SK-N-SH (cell line): ENCODE data around the gene CNOT1. TPM values are rescaled to one million over a fixed set of nuclear protein-coding genes. Genes with fewer than 3 reads are reported as not detected.

Source experiments
- CTCF ChIA-PET: fragments of 300-600, 350-600 bp; formaldehyde crosslinking; extraction: SDS; loops from one replicate; lab custom pipeline; 2021; lab: Yijun Ruan, JAX
- POLR2A ChIA-PET: fragments of 350-600 bp; sonication (Branson Sonifier 250); formaldehyde crosslinking; extraction: SDS; loops from one replicate; lab custom pipeline; 2020; ENCODE audit warnings: antibody characterized with exemption, inconsistent platforms; lab: Yijun Ruan, JAX
- DNase-seq: peaks from one replicate; pipeline ENCODE4 v3.0.0; 2012
- H2AFZ ChIP-seq: fragments of 200-600 bp; sonication (generic); 2 replicates; pipeline ENCODE4 v1.8.1; 2016; ENCODE audit warnings: antibody characterized with exemption, mild to moderate bottlenecking, low read depth
- H3F3A ChIP-seq: fragments of 200-600 bp; sonication (generic); replicated peaks from 2 replicates; pipeline ENCODE3; 2016; ENCODE audit warnings: antibody characterized with exemption, mild to moderate bottlenecking; ENCODE audit not compliant: insufficient read depth
- H3K27ac ChIP-seq, 2 experiments: fragments of 200-500 bp in 1 of 2; fragments of 200-600 bp in 1 of 2; sonication (Bioruptor generic) in 1 of 2; sonication (generic), shearing (Covaris generic) in 1 of 2; 2 replicates each; pipeline versions ENCODE4 v1.5.1 to v1.6.1; 2014 to 2016; ENCODE audit warnings: low read depth in 2 of 2, inconsistent platforms in 1 of 2, low read length in 1 of 2, mild to moderate bottlenecking in 1 of 2, mixed read lengths in 1 of 2
- H3K27me3 ChIP-seq: fragments of 200-600 bp; sonication (generic), shearing (Covaris generic); 2 replicates; pipeline ENCODE4 v1.6.1; 2016; ENCODE audit warnings: mixed run types; ENCODE audit not compliant: insufficient read depth
- H3K36me3 ChIP-seq, 2 experiments: fragments of 200-500 bp in 1 of 2; fragments of 200-600 bp in 1 of 2; sonication (Bioruptor generic) in 1 of 2; sonication (generic) in 1 of 2; replicated peaks in 1 of 2; 2 replicates each; pipeline versions ENCODE3 to v1.5.1; 2014 to 2016; ENCODE audit warnings: low read length in 1 of 2, mild to moderate bottlenecking in 1 of 2; ENCODE audit not compliant: insufficient read depth in 2 of 2, control insufficient read depth in 1 of 2
- H3K4me1 ChIP-seq, 2 experiments: fragments of 200-500 bp in 1 of 2; fragments of 200-600 bp in 1 of 2; sonication (Bioruptor generic) in 1 of 2; sonication (generic), shearing (Covaris generic) in 1 of 2; 2 replicates each; pipeline versions ENCODE4 v1.5.1 to v1.6.1; 2014 to 2016; ENCODE audit warnings: low read depth in 1 of 2, low read length in 1 of 2, mixed run types in 1 of 2; ENCODE audit not compliant: insufficient read depth in 2 of 2, control insufficient read depth in 1 of 2
- H3K4me2 ChIP-seq: fragments of 200-600 bp; sonication (generic), shearing (Covaris generic); 2 replicates; pipeline ENCODE4 v1.6.1; 2017; ENCODE audit warnings: mixed run types
- H3K4me3 ChIP-seq, 2 experiments: fragments of 200-500 bp in 1 of 2; fragments of 200-600 bp in 1 of 2; sonication (Bioruptor generic) in 1 of 2; sonication (generic), shearing (Covaris generic) in 1 of 2; 2 replicates each; pipeline versions ENCODE4 v1.5.1 to v1.8.1; 2014 to 2016; ENCODE audit warnings: low read depth in 2 of 2, inconsistent platforms in 1 of 2, low read length in 1 of 2, mild to moderate bottlenecking in 1 of 2, mixed read lengths in 1 of 2, moderate library complexity in 1 of 2
- H3K79me2 ChIP-seq: fragments of 200-600 bp; sonication (generic); 2 replicates; pipeline ENCODE4 v1.8.1; 2017; ENCODE audit warnings: mild to moderate bottlenecking; ENCODE audit not compliant: insufficient read depth
- H3K9ac ChIP-seq: fragments of 200-600 bp; sonication (generic); 2 replicates; pipeline ENCODE4 v1.6.1; 2017; ENCODE audit warnings: mixed run types
- H3K9me2 ChIP-seq: fragments of 200-600 bp; sonication (generic); 2 replicates; pipeline ENCODE4 v1.6.1; 2017; ENCODE audit warnings: mixed run types
- H3K9me3 ChIP-seq: fragments of 200-600 bp; sonication (generic); 2 replicates; pipeline ENCODE4 v1.6.1; 2017; ENCODE audit warnings: mixed run types, mild to moderate bottlenecking, moderate library complexity
- H4K20me1 ChIP-seq: fragments of 200-600 bp; sonication (generic); 2 replicates; pipeline ENCODE4 v1.6.1; 2017; ENCODE audit warnings: mild to moderate bottlenecking, mixed run types; ENCODE audit not compliant: insufficient read depth
- CHD2 ChIP-seq: fragments of 150-350 bp; IDR thresholded peaks from 2 replicates; pipeline ENCODE4 v1.6.1; 2018; ENCODE audit warnings: low read length; ENCODE audit not compliant: partially characterized antibody
- CTCF ChIP-seq: fragments of 200-600 bp; sonication (generic); IDR thresholded peaks from 2 replicates; pipeline ENCODE4 v1.6.1; 2017; ENCODE audit warnings: antibody characterized with exemption, mild to moderate bottlenecking, moderate library complexity
- ELF1 ChIP-seq: IDR thresholded peaks from 2 replicates; pipeline ENCODE4 v1.4.0; 2012
- EP300 ChIP-seq, 2 experiments: IDR thresholded peaks; 2 replicates each; pipeline versions ENCODE4 v1.4.0 to v1.6.1; 2012; ENCODE audit warnings: borderline replicate concordance in 1 of 2, low read depth in 1 of 2, low read length in 1 of 2
- EZH2phosphoT487 ChIP-seq: fragments of 200-600 bp; sonication (generic); IDR thresholded peaks from 2 replicates; pipeline ENCODE4 v1.6.1; 2017; ENCODE audit warnings: low read depth, mixed run types, mild to moderate bottlenecking, antibody characterized with exemption, moderate library complexity, borderline replicate concordance
- FOSL2 ChIP-seq: IDR thresholded peaks from 2 replicates; pipeline ENCODE4 v1.4.0; 2012; ENCODE audit warnings: low read depth, mild to moderate bottlenecking, moderate library complexity, borderline replicate concordance
- JUND ChIP-seq: IDR thresholded peaks from 2 replicates; pipeline ENCODE4 v1.4.0; 2012
- MEF2A ChIP-seq: IDR thresholded peaks from 2 replicates; pipeline ENCODE4 v1.4.0; 2012; ENCODE audit warnings: low read depth, borderline replicate concordance
- NRF1 ChIP-seq: IDR thresholded peaks from 2 replicates; pipeline ENCODE4 v1.6.1; 2012; ENCODE audit warnings: low read depth, mild to moderate bottlenecking, low read length
- PBX3 ChIP-seq: IDR thresholded peaks from 2 replicates; pipeline ENCODE4; 2012
- POLR2AphosphoS5 ChIP-seq: IDR thresholded peaks from 2 replicates; pipeline ENCODE4 v1.6.1; 2012; ENCODE audit warnings: low read depth, low read length
- RAD21 ChIP-seq: IDR thresholded peaks from 2 replicates; pipeline ENCODE4 v1.6.1; 2012; ENCODE audit warnings: mild to moderate bottlenecking, low read length
- RCOR1 ChIP-seq: fragments of 150-350 bp; IDR thresholded peaks from 2 replicates; pipeline ENCODE4 v1.6.1; 2017; ENCODE audit warnings: antibody characterized with exemption, low read length
- REST ChIP-seq: IDR thresholded peaks from 2 replicates; pipeline ENCODE4 v1.6.1; 2012; ENCODE audit warnings: mild to moderate bottlenecking, low read depth, low read length, moderate library complexity
- SMC3 ChIP-seq: IDR thresholded peaks from 2 replicates; pipeline ENCODE4 v1.6.1; 2012; ENCODE audit warnings: low read depth, low read length, improper control_type of control experiment
- TAF1 ChIP-seq: IDR thresholded peaks from 2 replicates; pipeline ENCODE4 v1.6.1; 2012; ENCODE audit warnings: low read depth, mild to moderate bottlenecking, low read length, moderate library complexity, borderline replicate concordance
- TCF12 ChIP-seq: IDR thresholded peaks from 2 replicates; pipeline ENCODE4 v1.4.0; 2012
- TEAD4 ChIP-seq: IDR thresholded peaks from 2 replicates; pipeline ENCODE4 v1.4.0; 2012; ENCODE audit warnings: mild to moderate bottlenecking, borderline replicate concordance; ENCODE audit not compliant: insufficient read depth
- WGBS: methylation state at CpG from one replicate; pipeline ENCODE4 v1.1.6; 2017; ENCODE audit warnings: low lambda C conversion rate; 5-methylcytosine and 5-hydroxymethylcytosine counted together
- polyA plus RNA-seq, 3 experiments: library from polyadenylated mRNA; depleted of rRNA; stranded (reverse); fragments of >200 nt; gene quantifications; 2 replicates each; pipeline ENCODE4 v1.2.3, GENCODE V29; 2012
- TF ChIP-seq, protein P1 (sequence below): IDR thresholded peaks from 2 replicates; pipeline ENCODE4 v1.4.0; 2012; ENCODE audit warnings: low read depth, borderline replicate concordance

The CNOT1 gene
- polyA plus RNA-seq, 1 of the 3 experiments (the other 2 are of a cell fraction), result 77.8 TPM

GRCh38 chr16:58586340-58587030 is 43.1 kb downstream of the CNOT1 start:
- CTCF ChIA-PET, result interaction anchor here (1.3 kb wide), 1 partner anchor 75 kb away, joined by 3 read pairs; no protein-coding TSS in a partner anchor
- no peaks in the 10 kb centered on the region for H3K27me3 ChIP-seq
- H3K4me1 ChIP-seq, result peaks cover 2 to 8% of the 10 kb centered on the region in 2 experiments; a peak in 2 of 4 replicates
- H3K9me2 ChIP-seq, result no peaks in the 10 kb centered on the region
- H3F3A ChIP-seq, result peaks cover 36% of the 10 kb centered on the region
- DNase-seq, result no peak
- POLR2A ChIA-PET, result no interaction called here
- no peak overlapping the region for H3K4me3 ChIP-seq
- peaks cover 63 to 85% of the 10 kb centered on the region in 2 experiments for H3K36me3 ChIP-seq
- H3K9ac ChIP-seq, result no peak overlapping the region
- peaks cover 9% of the 10 kb centered on the region for H4K20me1 ChIP-seq
- no peak for TF ChIP-seq FOSL2
- no peak for TF ChIP-seq PBX3
- no peak for TF ChIP-seq CTCF
- no peak for TF ChIP-seq NRF1
- no peak for TF ChIP-seq MEF2A
- TF ChIP-seq CHD2, result no peak
- TF ChIP-seq RCOR1, result no peak
- TF ChIP-seq SMC3, result no peak
- no peak for TF ChIP-seq POLR2AphosphoS5
- TF ChIP-seq JUND, result no peak
- TF ChIP-seq REST, result no peak
- TF ChIP-seq EP300 (IDR thresholded peaks at IDR 0.05; ENCODE audit: borderline replicate concordance in 1 of 2, low read depth in 1 of 2, low read length in 1 of 2), result no peak
- no peak for TF ChIP-seq TEAD4
- no peak for TF ChIP-seq EZH2phosphoT487
- no peak for TF ChIP-seq RAD21
- no peak for TF ChIP-seq TCF12
- TF ChIP-seq ELF1, result no peak
- TF ChIP-seq, protein P1, sequence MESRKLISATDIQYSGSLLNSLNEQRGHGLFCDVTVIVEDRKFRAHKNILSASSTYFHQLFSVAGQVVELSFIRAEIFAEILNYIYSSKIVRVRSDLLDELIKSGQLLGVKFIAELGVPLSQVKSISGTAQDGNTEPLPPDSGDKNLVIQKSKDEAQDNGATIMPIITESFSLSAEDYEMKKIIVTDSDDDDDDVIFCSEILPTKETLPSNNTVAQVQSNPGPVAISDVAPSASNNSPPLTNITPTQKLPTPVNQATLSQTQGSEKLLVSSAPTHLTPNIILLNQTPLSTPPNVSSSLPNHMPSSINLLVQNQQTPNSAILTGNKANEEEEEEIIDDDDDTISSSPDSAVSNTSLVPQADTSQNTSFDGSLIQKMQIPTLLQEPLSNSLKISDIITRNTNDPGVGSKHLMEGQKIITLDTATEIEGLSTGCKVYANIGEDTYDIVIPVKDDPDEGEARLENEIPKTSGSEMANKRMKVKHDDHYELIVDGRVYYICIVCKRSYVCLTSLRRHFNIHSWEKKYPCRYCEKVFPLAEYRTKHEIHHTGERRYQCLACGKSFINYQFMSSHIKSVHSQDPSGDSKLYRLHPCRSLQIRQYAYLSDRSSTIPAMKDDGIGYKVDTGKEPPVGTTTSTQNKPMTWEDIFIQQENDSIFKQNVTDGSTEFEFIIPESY, result no peak
- TF ChIP-seq TAF1, result no peak
- no peak overlapping the region for H3K27ac ChIP-seq
- peaks cover 51% of the 10 kb centered on the region for H3K79me2 ChIP-seq
- WGBS, result 95% methylated on average over 7 of the region's 7 CpGs
- H3K4me2 ChIP-seq, result no peak overlapping the region
- H3K9me3 ChIP-seq, result no peaks in the 10 kb centered on the region
- H2AFZ ChIP-seq, result no peak overlapping the region
